Sigmoid colon (tissue), 7 donors: Measurements from ENCODE around the gene MTO1. TPM values are rescaled to one million over a fixed set of nuclear protein-coding genes. Genes with fewer than 3 reads are reported as not detected.

Source experiments
- DNase-seq: peaks from one replicate; pipeline ENCODE4 v3.0.0-alpha.2; 2019
- H3K27ac ChIP-seq, 4 donors: fragments of 200-600 bp; sonication (generic); one replicate each; pipeline ENCODE4 v1.5.1; 2016 to 2019; ENCODE audit warnings: mild to moderate bottlenecking in 1 of 4
- H3K27me3 ChIP-seq, 3 donors: fragments of 200-600 bp; sonication (generic); one replicate each; pipeline ENCODE4 v1.5.1; 2019; ENCODE audit warnings: mild to moderate bottlenecking in 1 of 3
- H3K36me3 ChIP-seq, 4 donors: fragments of 200-600 bp; sonication (generic); one replicate each; pipeline ENCODE4 v1.5.1; 2016 to 2019
- H3K4me1 ChIP-seq, 4 donors: fragments of 200-600 bp; sonication (generic); one replicate each; pipeline ENCODE4 v1.5.1; 2017 to 2019
- H3K4me3 ChIP-seq, 4 donors: fragments of 200-600 bp; sonication (generic); one replicate each; pipeline ENCODE4 v1.5.1; 2017 to 2019; ENCODE audit warnings: mild to moderate bottlenecking in 2 of 4, moderate library complexity in 1 of 4
- H3K9me3 ChIP-seq, 4 donors: fragments of 200-600 bp in 3 of 4; sonication (generic) in 3 of 4; one replicate each; pipeline versions ENCODE4 v1.5.1 to v1.6.1; 2013 to 2019
- EP300 ChIP-seq, 4 donors: sonication (generic); formaldehyde crosslinking; IDR thresholded peaks; one replicate each; pipeline ENCODE4 v1.6.1; 2017; ENCODE audit warnings: antibody characterized with exemption in 4 of 4
- POLR2A ChIP-seq, 2 donors: fragments of 450-650 bp; IDR thresholded peaks; one replicate each; pipeline ENCODE4 v1.6.1; 2016; ENCODE audit warnings: antibody characterized with exemption in 2 of 2, mild to moderate bottlenecking in 2 of 2, moderate library complexity in 2 of 2
- POLR2AphosphoS5 ChIP-seq, 4 donors: sonication (generic); formaldehyde crosslinking; IDR thresholded peaks; one replicate each; pipeline ENCODE4 v1.6.1; 2017; ENCODE audit warnings: antibody characterized with exemption in 4 of 4
- WGBS, 2 donors: extraction: QIAGEN DNeasy Blood & Tissue Kit; methylation state at CpG; one replicate each; pipeline ENCODE4 v1.1.7; 2013; 5-methylcytosine and 5-hydroxymethylcytosine counted together
- intact Hi-C: fragments of 100-400 bp; cut with DNase I; formaldehyde crosslinking; loops from one replicate; pipeline ENCODE4 v1.15.1; 2023
- polyA plus RNA-seq, 3 donors: library from polyadenylated mRNA; stranded (reverse); fragments of 200-250 nt; gene quantifications; one replicate each; pipeline ENCODE4 v1.2.3, GENCODE V29; 2013
- total RNA-seq, 4 donors: library from RNA; depleted of rRNA; stranded (reverse); fragments of >200 nt; gene quantifications; one replicate each; pipeline ENCODE4 v1.1.0, GENCODE V29; 2016
- TF ChIP-seq, protein P1 (sequence below), 4 experiments: fragments of 450-650 bp in 3 of 4; fragments of 200-600 bp in 1 of 4; IDR thresholded peaks; one replicate each; pipeline ENCODE4 v1.5.1; 2016 to 2019; ENCODE audit warnings: antibody characterized with exemption in 4 of 4, mild to moderate bottlenecking in 3 of 4, moderate library complexity in 2 of 4
- donor health status: healthy with polysubstance abuse.
- donor health status: Bipolar disorder and iron deficiency.
- donor health status: healthy.

Gene MTO1
- total and polyA plus RNA-seq, 7 donors = 12.0 to 42.3 (median 17.9) TPM

DNA sequence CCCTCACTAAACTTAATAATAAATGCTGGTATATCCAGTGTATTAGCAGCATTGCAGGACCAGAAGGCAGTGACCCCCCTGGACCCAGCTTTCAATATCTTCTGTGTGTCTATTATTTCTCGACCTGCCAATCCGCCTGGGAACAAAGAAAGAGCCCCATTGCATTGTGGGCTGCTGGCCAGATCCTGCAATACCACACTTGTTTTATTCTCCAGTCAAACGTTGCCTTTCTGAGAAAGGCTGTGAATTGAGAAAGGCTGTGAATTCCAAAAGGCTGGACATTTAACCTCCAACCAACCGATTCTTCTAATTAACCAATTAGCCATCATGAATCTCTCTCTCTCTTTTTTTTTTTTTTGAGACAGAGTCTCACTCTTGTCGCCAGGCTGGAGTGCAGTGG lies 1.5 kb upstream of the MTO1 start:
- Histone ChIP-seq H3K27me3 (no peaks in the 10 kb centered on the region), H3K9me3 (no peaks in the 10 kb centered on the region), H3K4me1 (peaks cover 0 to 27% (median 25%) of the 10 kb centered on the region in 4 donors), H3K36me3 (peaks cover 0 to 8% (median 0%) of the 10 kb centered on the region in 4 donors), H3K4me3 (no peak overlapping the region), H3K27ac (no peak overlapping the region)
- 73 to 75% methylated on average over 5 of the region's 5 CpGs for WGBS, 2 donors
- TF ChIP-seq, protein P1, sequence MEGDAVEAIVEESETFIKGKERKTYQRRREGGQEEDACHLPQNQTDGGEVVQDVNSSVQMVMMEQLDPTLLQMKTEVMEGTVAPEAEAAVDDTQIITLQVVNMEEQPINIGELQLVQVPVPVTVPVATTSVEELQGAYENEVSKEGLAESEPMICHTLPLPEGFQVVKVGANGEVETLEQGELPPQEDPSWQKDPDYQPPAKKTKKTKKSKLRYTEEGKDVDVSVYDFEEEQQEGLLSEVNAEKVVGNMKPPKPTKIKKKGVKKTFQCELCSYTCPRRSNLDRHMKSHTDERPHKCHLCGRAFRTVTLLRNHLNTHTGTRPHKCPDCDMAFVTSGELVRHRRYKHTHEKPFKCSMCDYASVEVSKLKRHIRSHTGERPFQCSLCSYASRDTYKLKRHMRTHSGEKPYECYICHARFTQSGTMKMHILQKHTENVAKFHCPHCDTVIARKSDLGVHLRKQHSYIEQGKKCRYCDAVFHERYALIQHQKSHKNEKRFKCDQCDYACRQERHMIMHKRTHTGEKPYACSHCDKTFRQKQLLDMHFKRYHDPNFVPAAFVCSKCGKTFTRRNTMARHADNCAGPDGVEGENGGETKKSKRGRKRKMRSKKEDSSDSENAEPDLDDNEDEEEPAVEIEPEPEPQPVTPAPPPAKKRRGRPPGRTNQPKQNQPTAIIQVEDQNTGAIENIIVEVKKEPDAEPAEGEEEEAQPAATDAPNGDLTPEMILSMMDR (IDR thresholded peaks at IDR 0.05) = no peak
- TF ChIP-seq EP300 (IDR thresholded peaks at IDR 0.05) (no peak), POLR2A (IDR thresholded peaks at IDR 0.05) (no peak), POLR2AphosphoS5 (IDR thresholded peaks at IDR 0.05) (no peak)
- intact Hi-C loops = loop anchor here (5.0 kb wide), 1 partner anchor 62 kb away; the partner anchor contains the start of gene EEF1A1
- DNase-seq = no peak

DNA sequence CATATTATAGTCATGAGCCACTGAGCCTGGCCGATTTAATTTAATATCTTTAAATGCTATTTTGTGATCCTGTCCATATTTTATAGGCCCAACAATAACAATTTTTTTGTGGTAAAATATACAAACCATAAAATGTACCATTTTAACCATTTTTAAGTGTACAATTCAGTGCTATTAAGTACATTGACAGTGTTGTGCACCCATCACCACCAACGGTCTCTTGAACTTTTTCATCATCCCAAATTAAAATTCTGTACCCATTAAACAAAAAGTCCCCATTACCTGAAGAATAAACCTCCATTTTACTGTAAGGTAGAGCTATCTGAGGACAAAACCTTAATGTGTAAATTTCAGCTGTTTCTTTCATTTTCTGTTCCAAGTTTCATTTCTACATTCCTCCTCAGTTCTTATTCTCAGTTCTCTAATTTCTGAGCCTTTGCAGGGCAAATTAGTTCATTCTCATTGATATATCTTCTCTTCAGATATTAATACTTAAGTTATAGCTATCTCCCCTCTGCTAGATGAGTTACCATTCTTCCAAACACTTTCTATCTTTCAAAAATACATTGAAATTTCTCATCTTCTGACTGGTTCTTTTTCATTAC lies 10.3 kb downstream of the MTO1 start:
- H3K27ac ChIP-seq = no peak overlapping the region
- H3K9me3 ChIP-seq = no peaks in the 10 kb centered on the region
- no peak for DNase-seq
- H3K4me1 ChIP-seq = no peaks in the 10 kb centered on the region
- 68 to 74% methylated on average over 2 of the region's 2 CpGs for WGBS, 2 donors
- no peaks in the 10 kb centered on the region for H3K27me3 ChIP-seq
- H3K4me3 ChIP-seq = no peak overlapping the region
- H3K36me3 ChIP-seq = peaks cover 20 to 100% (median 46%) of the 10 kb centered on the region in 4 donors
- no peak for TF ChIP-seq EP300 (IDR thresholded peaks at IDR 0.05)
- intact Hi-C loops = no loop called here

DNA sequence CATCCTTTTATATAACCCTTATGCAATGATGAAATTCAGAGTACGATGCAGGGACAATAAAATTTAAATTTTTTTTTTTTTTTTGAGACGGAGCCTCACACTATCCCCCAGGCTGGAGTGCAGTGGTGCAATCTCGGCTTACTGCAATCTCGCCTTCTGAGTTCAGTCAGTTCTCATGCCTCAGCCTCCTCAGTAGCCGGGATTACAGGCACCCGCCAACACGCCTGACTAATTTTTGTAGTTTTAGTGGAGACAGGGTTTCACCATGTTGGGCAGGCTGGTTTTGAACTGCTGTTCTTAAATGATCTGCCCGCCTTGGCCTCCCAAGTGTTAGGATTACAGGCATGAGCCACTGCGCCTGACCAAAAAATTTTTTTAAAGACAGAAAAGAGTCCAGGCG lies 15.2 kb downstream of the MTO1 start:
- no peak overlapping the region for H3K27ac ChIP-seq
- TF ChIP-seq EP300 (IDR thresholded peaks at IDR 0.05) (no peak), POLR2A (IDR thresholded peaks at IDR 0.05) (no peak)
- TF ChIP-seq, protein P1 (IDR thresholded peaks at IDR 0.05) = no peak
- no peak overlapping the region for H3K4me3 ChIP-seq
- peaks cover 25 to 100% (median 43%) of the 10 kb centered on the region in 4 donors for H3K36me3 ChIP-seq
- no peaks in the 10 kb centered on the region for H3K9me3 ChIP-seq
- WGBS, 2 donors = 94 to 96% methylated on average over 10 of the region's 10 CpGs
- H3K27me3 ChIP-seq = no peaks in the 10 kb centered on the region
- no peak for DNase-seq
- intact Hi-C loops = no loop called here
- no peaks in the 10 kb centered on the region for H3K4me1 ChIP-seq

DNA sequence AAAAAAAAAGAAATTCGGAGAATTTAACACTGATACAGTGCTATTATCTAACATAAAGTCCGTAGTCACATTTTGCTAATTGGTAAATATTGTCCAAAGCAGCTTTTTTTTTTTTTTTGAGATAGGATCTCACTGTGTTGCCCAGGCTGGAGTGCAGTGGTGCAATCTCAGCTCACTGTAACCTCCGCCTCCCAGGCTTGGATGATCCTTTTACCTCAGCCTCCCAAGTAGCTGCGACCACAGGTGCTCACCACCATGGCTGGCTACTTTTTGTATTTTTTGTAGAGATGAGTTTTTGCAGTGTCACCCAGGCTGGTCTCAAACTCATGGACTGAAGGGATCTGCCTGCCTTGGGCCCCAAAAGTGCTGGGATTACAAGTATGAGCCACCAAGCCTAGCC lies 15.9 kb downstream of the MTO1 start:
- TF ChIP-seq POLR2A (IDR thresholded peaks at IDR 0.05) (no peak), POLR2AphosphoS5 (IDR thresholded peaks at IDR 0.05) (no peak), EP300 (IDR thresholded peaks at IDR 0.05) (no peak)
- TF ChIP-seq, protein P1 (IDR thresholded peaks at IDR 0.05) = no peak

DNA sequence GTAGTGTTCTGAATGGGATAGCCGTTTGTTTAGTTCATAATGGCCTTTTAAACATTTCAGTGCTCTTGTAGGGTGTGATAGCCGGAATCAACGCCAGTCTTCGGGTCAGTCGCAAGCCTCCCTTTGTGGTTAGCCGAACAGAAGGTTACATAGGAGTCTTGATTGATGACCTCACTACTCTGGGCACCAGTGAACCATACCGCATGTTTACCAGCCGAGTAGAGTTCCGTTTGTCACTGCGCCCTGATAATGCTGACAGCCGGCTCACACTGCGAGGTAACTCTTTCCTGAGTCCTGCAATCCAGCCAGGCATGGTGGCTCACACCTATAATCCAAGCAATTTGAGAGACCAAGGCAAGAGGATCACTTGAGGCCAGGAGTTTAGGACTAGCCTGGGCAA lies 20.4 kb downstream of the MTO1 start:
- Histone ChIP-seq H3K27me3 (no peaks in the 10 kb centered on the region), H3K27ac (no peak overlapping the region), H3K4me3 (no peak overlapping the region), H3K36me3 (peaks cover 35 to 100% (median 60%) of the 10 kb centered on the region in 4 donors), H3K9me3 (no peaks in the 10 kb centered on the region), H3K4me1 (no peaks in the 10 kb centered on the region)
- TF ChIP-seq, protein P1 (IDR thresholded peaks at IDR 0.05) = no peak
- TF ChIP-seq POLR2A (IDR thresholded peaks at IDR 0.05) = no peak
- TF ChIP-seq POLR2AphosphoS5 (IDR thresholded peaks at IDR 0.05) = no peak
- no peak for TF ChIP-seq EP300 (IDR thresholded peaks at IDR 0.05)
- DNase-seq = no peak
- intact Hi-C loops = no loop called here
- WGBS, 2 donors = 94 to 96% methylated on average over 12 of the region's 12 CpGs

More for the DNA sequence above, 15.9 kb downstream of the MTO1 start:
- H3K4me1 ChIP-seq = no peaks in the 10 kb centered on the region
- H3K9me3 ChIP-seq = no peaks in the 10 kb centered on the region
- no peak for DNase-seq
- intact Hi-C loops = no loop called here
- WGBS, 2 donors = 94 to 97% methylated on average over 4 of the region's 4 CpGs
- no peak overlapping the region for H3K27ac ChIP-seq
- H3K4me3 ChIP-seq = no peak overlapping the region
- no peaks in the 10 kb centered on the region for H3K27me3 ChIP-seq
- H3K36me3 ChIP-seq = peaks cover 28 to 100% (median 50%) of the 10 kb centered on the region in 4 donors
